NCI-H1417 (cell line): ENCODE measurements around the gene DENR.
"Not testable (repeated sequence)": the region's sequence is repeated elsewhere in the genome, so short reads cannot be mapped to it uniquely, and the experiment has no call there.

ENCODE experiments used
- DNase-seq, 3 experiments: peaks; one replicate each; lab custom pipeline; 2025; lab: John Stamatoyannopoulos, UW

Gene DENR, protein sequence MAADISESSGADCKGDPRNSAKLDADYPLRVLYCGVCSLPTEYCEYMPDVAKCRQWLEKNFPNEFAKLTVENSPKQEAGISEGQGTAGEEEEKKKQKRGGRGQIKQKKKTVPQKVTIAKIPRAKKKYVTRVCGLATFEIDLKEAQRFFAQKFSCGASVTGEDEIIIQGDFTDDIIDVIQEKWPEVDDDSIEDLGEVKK

DNA sequence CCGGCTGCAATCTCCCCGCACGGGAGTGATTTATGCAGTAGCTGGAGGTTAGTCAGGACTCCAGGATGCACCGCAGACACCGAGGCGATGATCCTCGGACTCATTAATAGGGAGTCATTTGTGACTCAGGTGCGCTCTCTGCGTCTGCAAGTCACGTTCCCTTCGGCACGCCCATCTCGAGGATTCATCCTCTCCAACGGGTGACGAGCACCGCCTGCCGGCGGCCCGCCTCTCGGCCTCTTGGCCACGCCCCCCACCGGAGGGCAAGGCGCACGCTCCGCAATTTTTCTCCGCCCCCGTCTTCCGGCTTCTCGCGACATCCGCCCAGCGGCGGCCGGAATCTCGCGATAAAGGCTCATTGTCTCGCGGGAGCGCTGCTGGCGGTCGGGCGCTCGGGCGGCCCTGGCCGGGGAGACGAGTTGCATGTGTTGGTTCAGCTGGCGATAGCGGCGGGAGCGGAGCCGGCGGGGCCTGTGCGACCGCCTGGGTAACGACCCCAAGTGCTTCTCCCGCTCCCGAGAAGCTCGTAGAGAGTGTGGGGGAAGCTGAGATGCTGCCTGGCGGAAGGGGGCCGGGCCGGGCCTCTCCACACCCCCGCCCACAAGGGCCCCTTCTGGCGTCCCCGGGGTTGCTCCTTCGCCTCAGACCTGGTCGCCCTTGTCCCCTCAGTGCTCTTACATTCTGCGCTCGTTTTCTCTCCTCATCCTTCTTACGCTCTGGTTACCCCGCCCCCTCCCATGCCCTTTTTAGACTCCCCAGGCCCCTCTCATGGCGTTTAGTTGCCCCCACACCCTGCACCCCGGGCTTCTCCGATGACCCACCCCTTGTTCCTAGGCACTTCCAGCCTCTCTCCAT, at the start of gene DENR:
Gene DENR (plus strand): TSS at position 361 of the 855 bp plus-strand sequence. CDS start 878 bp downstream, outside the sequence.
- DNase-seq = peak; percentile 99 to 100 (median 100)

DNA sequence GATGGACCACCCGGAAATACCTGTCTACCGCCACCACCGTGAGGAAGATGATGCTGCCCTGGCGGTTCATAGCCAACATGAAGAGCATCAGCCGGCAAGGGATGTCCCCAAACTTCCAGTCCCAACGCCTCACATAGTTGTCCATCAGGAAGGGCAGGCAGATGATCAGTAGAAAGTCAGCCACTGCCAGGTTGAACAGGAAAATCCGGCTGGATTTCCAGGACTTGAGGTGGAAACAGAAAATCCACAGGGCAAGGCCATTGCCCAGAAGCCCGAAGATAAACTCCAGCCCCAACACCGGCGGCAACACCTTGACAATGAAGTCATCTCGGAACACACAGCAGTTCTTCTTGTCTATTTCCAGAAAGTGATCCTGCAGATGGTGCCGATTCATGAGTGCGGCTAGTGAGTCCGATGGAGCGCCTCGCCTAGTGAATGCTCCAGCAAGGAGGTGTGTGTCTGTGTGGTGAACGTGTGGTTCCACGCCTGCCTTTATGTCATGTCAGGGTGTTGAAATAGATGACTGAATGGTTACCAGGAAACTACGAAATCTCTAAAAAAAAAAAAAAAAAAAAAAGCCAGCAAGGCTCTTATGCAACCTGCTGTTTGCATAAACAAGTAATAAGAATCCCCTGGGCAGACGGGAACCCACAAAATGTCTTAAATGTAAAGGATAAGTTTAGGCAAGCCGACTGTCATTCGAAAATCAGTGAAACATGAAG, 49.6 kb upstream of the DENR start, which contains the start of gene HCAR2:
Gene HCAR2 (minus strand): TSS at position 468 of the 722 bp plus-strand sequence. CDS start 74 bp downstream, at position 394.
- peak in 1 of 3 experiments; percentile 62 for DNase-seq

DNA sequence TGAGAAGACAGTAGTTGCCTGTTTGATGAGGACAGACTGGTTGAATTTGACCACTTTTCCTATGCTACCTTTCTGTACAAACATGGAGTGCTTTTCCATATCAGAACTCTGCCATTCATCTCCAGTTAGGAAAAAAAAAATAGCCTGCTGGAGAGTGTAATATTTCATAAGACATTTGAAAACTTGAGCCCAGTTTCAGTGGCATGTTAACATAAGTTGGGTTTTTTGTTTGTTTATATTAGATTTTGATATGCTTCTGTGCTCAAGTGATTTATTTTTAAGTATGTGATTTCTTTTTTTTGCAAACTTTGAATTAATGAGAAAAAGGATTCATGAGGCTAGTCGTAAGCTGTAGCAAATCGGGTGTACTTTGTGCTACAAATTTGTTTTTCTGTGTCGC, 48.8 kb upstream of the DENR start:
- not testable (repeated sequence) for DNase-seq

DNA sequence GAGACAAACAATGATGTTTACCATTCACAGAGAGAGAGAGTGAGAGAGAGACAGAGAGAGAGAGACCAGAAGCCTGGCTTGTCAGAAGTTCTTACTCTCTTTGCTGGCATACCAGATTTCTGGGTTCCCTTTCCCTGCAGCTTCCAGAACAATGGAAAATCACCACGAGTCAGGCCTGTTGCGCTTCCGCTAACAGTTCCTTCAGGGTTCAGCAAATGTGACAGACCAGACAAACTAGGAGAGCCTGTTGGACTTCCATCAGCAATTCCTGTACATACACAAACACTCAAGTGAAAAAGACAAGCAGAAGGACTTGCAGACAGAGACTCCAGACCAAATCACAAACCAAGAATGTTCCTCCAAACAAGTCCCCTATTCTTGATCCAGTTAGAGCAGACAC, 43.3 kb upstream of the DENR start:
- not testable (repeated sequence) for DNase-seq

DNA sequence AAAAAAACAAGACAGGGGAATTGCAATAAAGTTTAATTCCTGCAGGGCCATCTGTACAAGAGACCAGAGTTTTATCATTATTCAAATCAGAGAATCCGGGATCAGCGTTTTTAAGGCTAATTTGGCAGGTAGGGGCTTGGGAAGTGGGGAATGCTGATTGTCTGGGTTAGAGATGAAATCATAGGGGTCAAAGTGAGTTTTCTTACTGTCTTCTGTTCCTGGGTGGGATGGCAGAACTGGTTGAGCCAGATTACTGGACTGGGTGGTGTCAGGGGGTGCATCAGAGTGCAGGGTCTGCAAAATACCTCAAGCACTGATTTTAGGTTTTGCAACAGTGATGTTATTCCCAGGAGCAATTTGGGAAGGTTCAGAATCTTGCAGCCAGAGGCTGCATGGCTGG, 42.3 kb upstream of the DENR start:
- not testable (repeated sequence) for DNase-seq

DNA sequence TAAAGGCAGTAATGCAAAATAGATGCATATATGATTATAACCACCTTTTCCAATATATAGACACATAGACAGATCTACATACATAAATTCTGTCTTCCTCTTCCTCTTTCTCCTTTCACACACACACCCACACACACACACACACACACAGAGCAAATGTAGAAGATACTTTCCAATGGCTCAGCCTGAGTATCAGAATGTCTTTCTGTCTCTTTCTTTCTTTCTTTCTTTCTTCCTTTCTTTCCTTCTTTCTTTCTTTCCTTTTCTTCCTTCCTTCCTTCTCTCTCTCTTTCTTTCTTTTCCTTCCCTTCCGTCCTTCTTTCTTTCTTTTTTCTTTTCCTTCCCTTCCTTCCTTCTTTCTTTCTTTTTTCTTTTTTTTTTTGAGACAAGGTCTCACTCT, 41.4 kb upstream of the DENR start:
- not testable (repeated sequence) for DNase-seq

DNA sequence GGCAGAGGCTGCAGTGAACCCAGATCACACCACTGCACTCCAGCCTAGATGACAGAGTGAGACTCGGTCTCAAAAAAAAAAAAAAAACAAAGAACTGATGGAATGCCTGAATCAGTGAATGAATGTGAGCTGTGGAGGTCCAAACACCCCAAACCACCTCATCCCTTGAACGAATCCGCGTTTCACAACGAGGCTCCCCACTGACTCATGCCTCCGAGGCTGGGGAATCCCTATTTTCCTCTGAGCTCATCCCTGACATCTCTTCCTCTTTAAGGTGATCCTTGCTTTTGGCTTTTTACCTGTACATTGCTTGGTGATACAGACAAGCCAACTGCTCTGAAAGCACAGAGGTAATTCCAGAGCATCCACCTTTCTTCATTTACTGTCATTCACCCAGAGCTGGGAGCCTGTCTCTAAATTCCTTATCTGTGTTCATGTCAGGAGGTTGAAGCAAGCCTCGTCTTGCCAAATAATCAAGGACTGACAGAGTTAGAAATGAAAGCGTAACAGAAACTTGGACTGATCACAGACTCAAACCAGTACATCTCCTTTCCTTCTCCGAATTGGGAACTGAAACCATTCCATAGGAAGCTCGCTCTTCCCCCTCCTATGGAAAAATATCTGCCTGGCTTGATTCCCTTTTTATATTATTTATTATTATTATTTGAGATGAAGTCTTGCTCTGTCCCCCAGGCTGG, 39.0 kb upstream of the DENR start:
- DNase-seq = not testable (repeated sequence)

DNA sequence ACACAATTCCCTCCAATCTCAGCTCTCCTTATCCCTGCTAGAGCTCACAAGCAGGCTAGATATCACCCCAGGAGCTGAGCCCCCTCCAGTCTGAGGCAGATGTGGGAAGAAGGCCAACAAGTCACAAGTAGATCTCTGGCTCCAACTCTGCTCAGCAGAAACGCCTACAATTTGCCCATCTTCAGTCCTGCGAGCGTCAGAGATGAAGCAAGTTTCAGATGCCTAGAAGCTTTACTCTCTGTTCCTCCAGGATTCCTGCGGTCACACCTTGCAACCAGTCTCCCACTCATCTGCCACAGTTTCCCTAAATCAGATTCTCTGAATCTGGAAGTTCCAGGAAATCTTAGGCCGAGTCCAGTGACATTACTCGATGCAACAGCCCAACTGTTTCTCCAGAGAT, 37.4 kb upstream of the DENR start:
- DNase-seq = not testable (repeated sequence)

DNA sequence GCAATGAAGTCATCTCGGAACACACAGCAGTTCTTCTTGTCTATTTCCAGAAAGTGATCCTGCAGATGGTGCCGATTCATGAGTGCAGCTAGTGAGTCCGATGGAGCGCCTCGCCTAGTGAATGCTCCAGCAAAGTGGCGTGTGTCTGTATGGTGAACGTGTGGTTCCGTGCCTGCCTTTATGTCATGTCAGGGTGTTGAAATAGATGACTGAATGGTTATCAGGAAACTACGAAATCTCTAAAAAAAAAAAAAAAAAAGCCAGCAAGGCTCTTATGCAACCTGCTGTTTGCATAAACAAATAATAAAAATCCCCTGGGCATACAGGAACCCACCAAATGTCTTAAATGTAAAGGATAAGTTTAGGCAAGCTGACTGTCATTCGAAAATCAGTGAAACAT, 36.0 kb upstream of the DENR start, which contains the start of gene HCAR3:
Gene HCAR3 (minus strand): TSS at position 154 of the 400 bp plus-strand sequence. CDS start 74 bp downstream, at position 80.
- DNase-seq = peak in 1 of 3 experiments; percentile 29

DNA sequence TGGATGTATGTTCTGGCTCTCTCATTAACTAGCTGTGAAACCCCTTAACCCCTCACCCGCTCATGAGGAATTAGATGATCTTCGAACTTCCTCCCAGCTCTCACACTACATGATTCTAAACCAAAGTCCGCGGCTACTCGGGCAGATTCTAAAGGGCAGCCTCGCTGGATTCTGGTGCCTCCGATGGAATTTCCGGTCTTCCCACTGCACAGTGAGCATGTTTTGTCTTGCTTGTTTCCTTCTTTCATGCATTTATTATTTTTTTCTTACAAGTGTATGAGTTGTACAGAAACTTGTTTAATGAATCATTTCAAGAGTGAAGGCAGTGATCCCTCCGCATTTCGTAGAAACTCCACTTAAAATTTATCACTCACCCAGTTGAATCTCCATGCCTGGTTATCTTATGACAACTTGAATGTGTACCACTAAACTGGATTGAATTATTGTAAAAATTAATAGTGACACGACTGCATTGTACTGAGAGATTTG, 31.5 kb upstream of the DENR start:
- no peak for DNase-seq

DNA sequence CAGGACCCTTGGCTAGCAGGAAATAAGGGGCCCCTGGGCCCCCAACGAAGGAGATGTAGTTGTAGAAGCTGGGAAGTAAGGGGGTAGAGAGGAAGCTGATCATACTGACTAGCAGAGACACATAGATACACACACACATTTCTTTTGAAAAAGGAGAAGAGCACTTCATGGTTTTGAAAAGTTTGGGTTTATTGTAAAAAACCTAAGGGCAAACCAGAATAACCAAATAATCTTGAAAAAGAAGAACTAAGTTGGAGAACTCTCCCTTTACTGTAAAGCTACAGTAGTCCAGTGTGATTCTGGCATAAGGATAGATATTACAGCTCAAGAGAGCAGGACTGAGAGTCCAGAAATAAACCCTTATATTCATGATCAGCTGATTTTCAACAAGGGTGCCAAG, 30.2 kb upstream of the DENR start:
- no peak for DNase-seq

DNA sequence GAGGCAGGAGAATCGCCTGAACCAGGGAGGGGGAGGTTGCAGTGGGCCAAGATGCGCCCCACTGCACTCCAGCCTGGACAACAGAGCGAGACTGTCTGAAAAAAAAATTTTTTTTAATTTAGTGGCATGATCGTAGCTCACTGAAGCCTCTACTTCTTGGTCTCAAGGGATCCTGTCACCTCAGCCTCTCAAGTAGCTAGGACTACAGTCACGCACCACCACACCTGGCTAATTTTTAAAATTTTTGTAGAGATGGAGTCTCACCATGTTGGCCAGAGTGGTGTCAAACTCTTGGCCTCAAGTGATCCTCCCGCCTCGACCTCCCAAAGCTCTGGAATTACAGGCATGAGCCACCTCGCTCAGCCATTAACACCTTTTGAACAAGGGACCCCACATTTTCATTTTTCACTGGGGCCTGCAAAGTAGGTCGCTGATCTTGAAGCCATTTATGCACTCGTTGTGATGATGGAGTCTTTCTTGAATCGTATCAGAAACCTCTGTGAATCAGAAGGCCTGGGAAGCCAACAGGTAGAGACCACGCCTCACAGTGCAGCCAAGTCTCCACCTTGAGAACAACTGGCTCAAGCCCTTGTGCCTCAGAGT, 27.9 kb upstream of the DENR start:
- DNase-seq = no peak

DNA sequence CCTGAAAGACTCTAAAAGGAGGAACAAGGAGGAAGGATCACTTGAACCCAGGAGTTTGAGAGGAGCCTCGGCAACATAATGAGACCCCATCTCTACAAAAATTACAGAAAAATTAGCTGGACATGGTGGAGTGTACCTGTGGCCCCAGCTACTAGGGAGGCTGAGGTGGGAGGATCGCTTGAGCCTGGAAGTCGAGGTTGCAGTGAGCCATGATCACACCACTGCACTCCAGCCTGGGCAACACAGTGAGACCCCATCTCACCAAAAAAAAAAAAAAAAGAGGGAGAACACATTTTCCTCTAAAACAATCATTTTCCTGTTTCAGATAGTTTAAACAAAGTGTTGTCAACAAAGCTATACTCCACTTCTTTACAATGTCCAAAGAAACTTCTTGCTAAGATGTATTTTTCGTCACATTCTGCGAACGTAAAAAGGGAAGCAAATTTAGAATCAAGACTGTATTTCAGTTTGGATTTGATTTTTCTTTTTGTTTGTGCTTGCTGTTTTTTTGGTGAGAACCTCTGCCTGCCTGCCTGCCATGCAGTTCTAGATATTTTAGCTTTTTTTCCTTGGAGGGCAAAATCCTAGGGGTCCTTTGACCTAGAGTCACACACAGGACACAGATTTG, 27.1 kb upstream of the DENR start:
- no peak for DNase-seq

DNA sequence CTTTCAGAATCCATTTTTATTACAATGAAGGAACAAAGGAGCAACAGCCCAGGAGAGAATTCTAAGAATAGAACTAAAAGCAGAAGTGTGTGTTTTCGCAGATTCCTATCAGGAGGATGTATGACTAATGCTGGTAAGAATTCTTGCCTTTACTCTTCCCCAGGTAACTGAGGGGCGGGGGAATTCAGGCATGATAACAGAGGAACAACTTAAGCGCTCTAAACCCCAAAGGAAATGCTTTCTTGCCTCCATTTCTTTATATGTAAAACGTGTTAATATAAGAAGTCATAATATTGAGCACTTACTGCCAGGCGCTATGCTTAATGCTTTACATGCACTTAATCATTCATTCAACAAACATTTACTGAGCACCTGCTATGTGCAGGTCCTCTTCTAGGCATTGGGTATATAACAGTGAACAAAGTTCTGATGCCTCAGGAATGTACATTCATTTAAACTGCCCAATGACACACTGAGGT, 26.5 kb upstream of the DENR start:
- DNase-seq = no peak

DNA sequence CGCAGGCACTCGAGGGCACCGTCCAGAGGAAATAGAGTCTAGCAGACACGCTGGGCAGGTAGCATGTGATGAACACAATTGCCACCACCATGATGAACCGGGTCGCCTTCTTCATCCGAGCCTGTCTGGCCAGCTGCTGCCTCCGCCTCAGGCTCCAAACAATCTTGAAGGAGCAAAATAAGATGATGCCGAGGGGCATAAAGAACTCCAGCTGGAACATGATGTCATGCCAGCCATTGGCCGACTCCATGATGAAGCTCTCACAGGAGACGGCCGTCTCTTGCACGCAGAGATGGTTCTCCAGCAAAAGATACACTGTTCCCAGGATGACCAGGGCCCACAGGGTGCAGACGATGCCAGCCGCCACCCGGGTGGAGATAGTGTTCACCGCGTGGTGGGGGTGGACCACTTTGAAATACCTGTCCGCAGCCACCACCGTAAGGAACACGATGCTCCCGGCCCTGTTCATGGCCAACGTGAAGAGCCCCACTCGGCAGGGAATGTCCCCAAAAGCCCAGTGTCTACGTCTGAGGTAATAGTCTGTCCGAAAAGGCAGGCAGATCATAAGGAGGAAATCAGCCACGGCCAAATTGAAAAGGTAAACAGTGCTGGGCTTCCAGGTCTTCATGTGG, 22.9 kb upstream of the DENR start:
- DNase-seq = no peak

DNA sequence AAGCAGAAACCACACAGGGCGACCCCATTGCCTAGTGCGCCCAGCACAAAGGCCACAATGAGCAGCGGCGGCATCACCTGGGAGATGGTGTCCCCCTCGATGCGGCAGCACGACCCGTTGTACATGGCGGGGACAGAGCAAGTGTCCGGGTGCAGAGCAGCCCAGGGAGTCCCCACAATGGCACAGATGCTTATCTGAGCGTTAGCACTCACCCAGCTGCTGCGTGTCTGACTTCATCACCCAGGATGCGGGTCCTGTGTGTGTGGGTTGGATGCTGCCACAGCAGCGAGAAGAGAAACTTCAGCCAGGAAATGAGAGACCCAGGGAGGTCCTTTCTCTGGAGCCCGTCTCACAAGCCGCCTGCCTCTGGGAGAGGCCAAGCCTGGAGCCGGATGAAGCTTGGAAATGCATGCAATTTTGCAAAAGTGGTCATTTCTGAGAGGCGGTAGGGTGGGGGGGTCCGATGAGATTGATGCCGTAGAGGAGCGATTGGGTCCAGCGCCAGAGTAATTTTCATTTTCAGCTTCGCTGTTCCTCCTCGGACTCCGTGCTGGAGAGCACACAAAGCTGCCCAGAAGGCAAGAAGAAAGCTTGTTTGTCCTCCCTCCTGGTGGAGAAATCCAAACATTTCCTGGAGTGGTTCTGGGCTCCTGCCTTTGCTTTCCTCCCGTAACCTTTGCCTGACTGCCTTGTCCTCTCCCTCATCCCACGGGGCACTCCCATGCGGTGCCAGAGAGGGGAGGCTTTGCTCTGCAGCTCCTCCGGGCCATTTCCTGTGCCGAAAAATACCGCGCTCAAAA, 22.2 kb upstream of the DENR start, which contains the start of gene HCAR1:
Gene HCAR1 (minus strand): TSS at position 630 of the 800 bp plus-strand sequence. CDS start 505 bp downstream, at position 125.
- DNase-seq = peak in 2 of 3 experiments; percentile 41 to 71

DNA sequence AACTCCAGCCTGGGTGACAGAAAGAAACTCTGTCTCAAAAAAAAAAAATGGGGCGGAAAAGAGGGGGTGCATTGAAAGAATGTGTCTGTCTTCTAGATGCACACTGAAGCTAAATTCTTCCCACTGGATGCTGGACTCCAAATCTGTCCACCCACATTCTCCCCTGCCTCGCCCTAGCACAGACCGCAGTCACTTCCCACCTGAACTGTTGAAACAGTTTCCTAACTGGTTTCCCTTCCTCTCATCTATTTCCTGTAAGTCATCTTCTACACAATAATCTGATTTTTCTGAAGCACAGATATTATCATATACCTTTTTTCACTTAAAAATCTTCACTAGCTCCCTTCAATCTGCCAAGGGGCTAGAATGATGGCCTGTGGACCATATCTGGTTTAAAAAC, 20.5 kb upstream of the DENR start:
- DNase-seq = no peak

DNA sequence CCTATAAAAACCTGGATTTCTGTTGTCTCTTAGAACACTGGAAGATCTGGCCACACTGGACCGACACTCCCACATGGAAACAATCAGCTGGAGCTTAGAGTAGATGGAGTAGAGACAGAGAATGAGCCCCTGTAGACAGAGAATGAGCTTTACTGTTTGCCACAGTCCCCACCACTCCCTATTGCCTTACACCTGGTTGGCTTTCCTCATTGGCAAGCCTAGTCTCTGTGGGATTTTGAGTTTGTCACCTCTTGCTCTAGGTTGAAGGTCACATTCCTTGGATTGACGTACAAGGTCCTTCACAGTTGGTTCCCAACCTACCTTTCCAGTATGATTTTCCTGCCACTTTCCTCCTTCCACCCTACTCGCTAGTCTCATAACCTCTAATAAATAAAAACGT, 20.0 kb upstream of the DENR start:
- no peak for DNase-seq

DNA sequence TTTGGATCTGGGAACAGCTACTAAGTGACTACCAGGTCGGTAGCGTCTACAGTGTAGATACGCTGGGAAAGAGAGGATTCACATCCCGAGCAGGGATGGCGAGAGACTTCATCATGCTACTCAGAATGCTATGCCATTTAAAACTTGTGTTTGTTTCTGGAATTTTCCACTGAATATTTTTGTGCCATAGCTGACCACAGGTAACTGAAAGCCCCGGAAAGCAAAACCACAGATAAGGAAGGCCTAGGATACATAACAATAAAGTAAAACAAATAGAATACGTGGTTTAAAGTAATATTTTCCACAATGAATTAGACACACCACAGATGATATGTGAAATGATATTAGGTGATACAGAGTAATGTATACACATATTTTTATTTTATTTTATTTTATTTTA, 14.1 kb upstream of the DENR start:
- no peak for DNase-seq
